Left forelimb (tissue), 1 donor: ENCODE measurements around the gene TMED1.

ENCODE experiments used
- DNase-seq: peaks from one replicate; pipeline ENCODE4 v3.0.0-alpha.2; 2018; ENCODE audit warnings: low spot score

TMED1 gene

GRCh38 chr19:10809651-10810285, 26.2 kb downstream of the TMED1 start:
- no peak for DNase-seq

- DNase-seq: no peak
Observed at GRCh38 chr19:10808937-10809649, 26.9 kb downstream of the TMED1 start.

- DNase-seq: no peak
Observed at GRCh38 chr19:10805758-10806247, 30.2 kb downstream of the TMED1 start.

GRCh38 chr19:10805065-10805757, 30.8 kb downstream of the TMED1 start:
- DNase-seq: no peak

GRCh38 chr19:10803252-10803651, 32.8 kb downstream of the TMED1 start:
- no peak for DNase-seq

GRCh38 chr19:10802479-10802878, 33.5 kb downstream of the TMED1 start:
- no peak for DNase-seq

GRCh38 chr19:10800488-10800887, 35.5 kb downstream of the TMED1 start:
- no peak for DNase-seq

- DNase-seq: no peak
Observed at GRCh38 chr19:10797541-10798256, 38.3 kb downstream of the TMED1 start.

GRCh38 chr19:10797078-10797477, 38.9 kb downstream of the TMED1 start:
- DNase-seq: no peak

- no peak for DNase-seq
Observed at GRCh38 chr19:10796653-10797052, 39.4 kb downstream of the TMED1 start.

GRCh38 chr19:10789866-10790265, 46.1 kb downstream of the TMED1 start:
- no peak for DNase-seq

GRCh38 chr19:10788146-10788545, 47.9 kb downstream of the TMED1 start:
- no peak for DNase-seq

GRCh38 chr19:10784257-10784656, 51.8 kb downstream of the TMED1 start:
- no peak for DNase-seq

- no peak for DNase-seq
Observed at GRCh38 chr19:10782795-10783194, 53.2 kb downstream of the TMED1 start.
